Measurements from ENCODE around the gene ATP8A1. TPM values are rescaled to one million over a fixed set of nuclear protein-coding genes. Genes with fewer than 3 reads are reported as not detected.
A peak's percentile ranks its signal among the peaks of the same experiment; 100 is the strongest.
"Not testable (repeated sequence)": the region's sequence is repeated elsewhere in the genome, so short reads cannot be mapped to it uniquely, and the experiment has no call there.

ATP8A1 gene
- total RNA-seq, 1 donor from 2014 or later = 14.0 TPM

GRCh38 chr4:42653626-42654560 is 3.0 kb downstream of the ATP8A1 start:
- ATAC-seq (no peak), DNase-seq (no peak)
- intact Hi-C loops (cut with micrococcal nuclease) = no loop called here

- DNase-seq; intact Hi-C loops (cut with micrococcal nuclease); ATAC-seq: not testable (repeated sequence)
Observed at GRCh38 chr4:42652529-42653231, 4.2 kb downstream of the ATP8A1 start.

- ATAC-seq (no peak), DNase-seq (no peak)
- intact Hi-C loops (cut with micrococcal nuclease) = no loop called here
Observed at GRCh38 chr4:42649870-42650269, 7.0 kb downstream of the ATP8A1 start.

- intact Hi-C loops (cut with micrococcal nuclease) = no loop called here
- no peak for DNase-seq
- ATAC-seq = no peak
Observed at GRCh38 chr4:42646999-42647541, 9.8 kb downstream of the ATP8A1 start.

GRCh38 chr4:42646013-42646784 is 10.7 kb downstream of the ATP8A1 start:
- peak; percentile 42 for ATAC-seq
- DNase-seq = no peak
- intact Hi-C loops (cut with micrococcal nuclease) = no loop called here

GRCh38 chr4:42644897-42645296 is 12.0 kb downstream of the ATP8A1 start:
- DNase-seq (no peak), ATAC-seq (peak; percentile 63)
- intact Hi-C loops (cut with micrococcal nuclease) = no loop called here

GRCh38 chr4:42643685-42644084 is 13.2 kb downstream of the ATP8A1 start:
- ATAC-seq (peak; percentile 88), DNase-seq (no peak)
- intact Hi-C loops (cut with micrococcal nuclease) = no loop called here

- ATAC-seq (peak; percentile 30), DNase-seq (no peak)
- intact Hi-C loops (cut with micrococcal nuclease) = no loop called here
Observed at GRCh38 chr4:42642845-42643615, 13.9 kb downstream of the ATP8A1 start.

- DNase-seq (no peak), ATAC-seq (no peak)
- intact Hi-C loops (cut with micrococcal nuclease) = no loop called here
Observed at GRCh38 chr4:42642101-42642797, 14.7 kb downstream of the ATP8A1 start.

GRCh38 chr4:42641656-42642055 is 15.2 kb downstream of the ATP8A1 start:
- intact Hi-C loops (cut with micrococcal nuclease) = no loop called here
- DNase-seq (no peak), ATAC-seq (no peak)

GRCh38 chr4:42641161-42641560 is 15.7 kb downstream of the ATP8A1 start:
- DNase-seq = no peak
- intact Hi-C loops (cut with micrococcal nuclease) = no loop called here
- no peak for ATAC-seq

GRCh38 chr4:42640613-42641012 is 16.3 kb downstream of the ATP8A1 start:
- intact Hi-C loops (cut with micrococcal nuclease) = no loop called here
- no peak for DNase-seq
- ATAC-seq = no peak

- DNase-seq = no peak
- ATAC-seq = no peak
- intact Hi-C loops (cut with micrococcal nuclease) = no loop called here
Observed at GRCh38 chr4:42638993-42639392, 17.9 kb downstream of the ATP8A1 start.

- no peak for DNase-seq
- no peak for ATAC-seq
- intact Hi-C loops (cut with micrococcal nuclease) = no loop called here
Observed at GRCh38 chr4:42638321-42638720, 18.6 kb downstream of the ATP8A1 start.

- ATAC-seq = no peak
Observed at GRCh38 chr4:42637867-42638266, 19.0 kb downstream of the ATP8A1 start.

GRCh38 chr4:42637104-42637503 is 19.8 kb downstream of the ATP8A1 start:
- DNase-seq (no peak), ATAC-seq (no peak)
- intact Hi-C loops (cut with micrococcal nuclease) = no loop called here

More at GRCh38 chr4:42637867-42638266, 19.0 kb downstream of the ATP8A1 start:
- DNase-seq = no peak
- intact Hi-C loops (cut with micrococcal nuclease) = no loop called here

- no peak for DNase-seq
- no peak for ATAC-seq
- intact Hi-C loops (cut with micrococcal nuclease) = no loop called here
Observed at GRCh38 chr4:42636645-42636949, 20.3 kb downstream of the ATP8A1 start.
